HG02798 (cell line): Measurements from ENCODE around the gene MRPL14.
A peak's percentile ranks its signal among the peaks of the same experiment; 100 is the strongest.

Source experiments
- ATAC-seq: cut with Tn5 transposase; IDR thresholded peaks from one replicate; pipeline ENCODE4 v1.9.1; 2021; ENCODE audit warnings: mild to moderate bottlenecking; ENCODE audit not compliant: unreplicated experiment, poor library complexity

MRPL14 gene

DNA sequence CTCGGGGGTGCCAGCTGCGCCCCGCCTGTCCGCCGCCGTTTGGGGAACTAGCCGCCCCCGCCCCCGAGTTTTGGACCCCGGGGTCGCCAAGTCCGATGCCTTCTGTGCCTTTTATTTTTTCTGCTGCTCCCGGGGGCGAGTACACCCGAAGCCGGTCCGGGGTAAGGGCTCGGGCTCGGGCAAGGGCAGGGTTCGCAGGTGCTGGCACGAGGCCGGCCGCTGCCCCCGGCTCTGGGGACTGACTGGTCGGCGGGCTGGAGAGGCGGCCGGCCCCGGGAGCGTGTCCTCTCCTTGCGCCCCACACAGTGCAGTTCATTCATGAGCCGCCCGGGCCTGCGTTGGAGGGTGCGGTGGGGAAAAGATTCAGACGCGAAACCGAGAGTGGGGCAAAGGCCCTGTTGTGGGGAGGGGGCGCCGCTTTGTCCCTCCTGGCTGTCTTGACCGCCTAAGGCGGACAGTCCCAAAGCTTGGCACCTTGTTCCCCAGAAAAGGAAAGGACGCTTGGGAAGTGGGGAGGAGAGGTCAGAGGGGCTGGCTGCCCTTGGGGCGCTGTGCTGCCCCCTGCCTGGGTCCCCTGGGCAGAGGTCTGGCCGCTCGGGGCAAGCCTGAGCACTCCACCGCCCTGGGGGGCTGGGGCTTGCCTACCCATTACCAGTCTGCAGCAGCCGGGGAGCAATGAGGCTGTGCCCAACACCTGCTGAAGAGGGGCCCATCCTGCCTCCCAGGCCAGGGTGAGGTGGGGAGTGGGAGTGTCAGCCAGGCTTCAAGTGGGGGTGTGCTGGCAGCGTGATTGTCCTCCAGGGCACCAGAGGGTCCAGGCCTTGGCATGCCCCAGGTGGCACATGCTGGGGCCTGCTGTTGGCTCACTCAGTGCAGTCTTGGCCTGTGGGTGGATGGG, 1.0 kb upstream of the MRPL14 start:
- ATAC-seq = no peak

DNA sequence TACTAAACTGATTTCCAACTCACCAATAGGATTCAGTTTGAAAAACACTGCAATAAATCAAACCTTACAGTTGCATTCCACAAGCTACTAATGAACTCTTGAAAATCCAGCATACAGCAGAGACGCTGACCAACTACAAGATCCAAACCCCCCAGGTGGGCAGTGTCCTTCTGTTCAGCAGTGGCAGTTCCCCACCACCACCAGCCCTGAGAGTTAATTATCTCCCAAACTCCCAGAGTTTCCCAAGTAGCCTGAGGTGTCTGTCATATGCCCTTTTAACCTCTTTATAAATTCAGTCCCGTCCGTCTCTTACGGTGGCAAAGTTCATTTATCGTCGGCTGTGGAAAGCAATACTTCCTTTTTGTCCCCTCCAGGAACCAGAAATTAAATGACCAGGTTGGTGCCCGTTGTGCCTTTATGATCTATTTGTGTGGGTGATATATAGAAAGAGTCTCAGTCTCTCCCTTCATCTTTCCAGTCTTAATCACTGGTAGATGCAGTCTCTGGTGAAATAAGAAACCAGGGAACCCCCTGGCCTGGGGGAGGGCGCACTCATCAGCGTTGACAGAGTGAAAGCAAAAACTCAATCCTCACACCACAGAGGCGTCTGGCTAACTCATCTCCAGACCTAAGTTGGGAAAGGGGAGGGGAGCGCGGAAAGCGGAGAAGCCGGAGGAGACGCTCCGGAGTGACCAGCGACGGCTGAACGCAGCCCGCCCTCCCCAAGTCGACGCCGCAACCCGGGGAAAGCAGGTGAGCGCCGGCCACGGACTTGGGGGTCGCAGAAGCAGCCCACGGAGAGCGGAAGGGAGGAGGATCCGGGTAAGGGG, 717 bp downstream of the MRPL14 start:
- peak; percentile 39 for ATAC-seq

DNA sequence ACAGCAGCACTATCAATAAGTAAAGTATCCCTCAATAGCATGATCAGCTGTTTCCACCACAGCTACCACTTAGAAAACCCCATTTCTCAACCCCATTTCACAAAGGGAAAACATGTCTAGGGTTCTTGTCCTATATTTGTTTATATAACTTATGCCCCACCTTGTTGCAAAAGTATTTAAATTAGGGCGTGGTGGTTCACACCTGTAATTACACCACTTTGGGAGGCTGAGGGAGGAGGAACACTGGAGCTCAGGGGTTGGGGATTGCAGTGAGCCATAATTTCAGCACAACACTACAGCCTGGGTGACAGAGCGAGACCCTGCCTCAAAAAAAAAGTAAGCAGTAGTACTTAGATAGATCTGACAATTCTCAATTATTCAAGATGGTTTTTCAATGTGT, 3.7 kb downstream of the MRPL14 start:
- ATAC-seq = no peak

DNA sequence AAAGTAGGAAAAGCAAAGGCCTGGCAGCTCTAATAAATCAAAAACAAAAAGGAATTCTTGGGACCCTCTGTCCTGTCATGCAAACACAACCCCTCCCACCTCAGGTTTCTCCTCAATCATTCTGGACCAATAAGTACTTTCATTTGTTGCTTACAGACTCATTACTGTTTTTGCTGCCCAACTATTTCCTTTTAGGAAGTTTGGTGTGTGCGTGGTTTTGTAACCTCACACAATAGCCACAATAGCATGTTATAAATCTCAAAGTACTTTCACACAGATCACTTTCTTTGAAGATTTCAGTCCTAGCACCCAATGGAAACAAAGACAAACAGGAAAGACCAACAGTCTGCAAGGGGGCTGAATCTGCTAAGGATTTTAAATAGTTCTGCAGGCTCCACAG, 4.5 kb downstream of the MRPL14 start:
- no peak for ATAC-seq

DNA sequence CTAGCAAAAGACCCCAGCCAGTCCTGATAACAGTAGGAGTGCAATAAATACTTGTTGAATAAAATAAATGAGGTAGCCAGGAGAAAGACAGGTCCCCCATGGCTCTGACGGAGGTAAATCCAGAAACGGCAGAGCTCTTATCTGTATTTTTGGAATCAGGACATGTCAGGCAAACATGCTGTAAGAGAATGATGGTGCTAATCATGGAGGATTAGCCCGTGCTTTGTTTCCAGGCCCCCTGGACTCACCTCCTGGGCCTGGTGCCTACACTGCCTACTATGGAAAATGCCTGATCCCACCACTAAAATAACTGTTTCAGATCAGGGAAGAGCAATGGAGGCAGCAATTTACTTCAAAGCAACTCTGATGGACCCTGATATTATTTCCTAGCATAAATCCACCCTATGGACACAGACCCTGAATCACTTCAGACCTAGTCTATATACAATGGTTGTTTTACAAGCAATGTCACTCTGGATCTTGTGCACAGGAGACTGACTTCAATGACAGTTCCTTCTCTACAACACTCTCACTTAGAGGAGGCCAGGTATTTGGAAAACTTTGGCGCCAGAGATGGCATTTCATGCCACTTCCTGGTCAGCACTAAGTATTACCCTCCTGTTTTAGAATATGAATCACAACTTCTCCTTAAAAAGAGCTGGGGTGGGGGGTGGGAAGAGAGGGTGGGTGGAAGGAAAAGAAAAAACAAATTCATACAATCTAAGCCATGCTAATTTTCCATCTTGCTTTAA, 6.4 kb downstream of the MRPL14 start:
- ATAC-seq = no peak

DNA sequence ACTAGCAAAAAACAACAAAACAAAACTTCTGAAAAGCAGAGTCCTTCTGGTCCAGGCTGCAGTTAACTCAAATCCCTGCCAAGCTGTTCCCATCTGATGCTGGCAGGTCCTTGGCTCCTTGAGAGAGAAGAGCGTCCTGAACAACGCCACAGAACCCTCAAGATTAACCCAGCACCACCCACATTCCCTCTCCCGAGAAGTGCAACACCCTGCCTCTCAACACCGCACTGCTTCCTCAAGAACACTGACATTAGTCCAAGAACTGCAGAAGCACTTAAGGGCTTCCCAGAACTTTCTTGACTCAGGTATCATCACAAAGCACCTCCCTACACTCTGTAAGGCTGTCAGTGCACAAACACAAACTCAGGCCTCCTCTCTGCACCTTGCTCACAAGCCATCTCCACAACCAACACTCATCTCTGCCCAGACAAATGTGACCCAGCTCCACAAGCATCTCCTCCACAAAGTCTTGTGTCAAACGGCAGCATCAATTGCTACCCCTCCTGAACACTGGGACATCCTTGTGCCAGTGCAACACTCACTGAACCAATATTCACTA, 7.5 kb downstream of the MRPL14 start:
- ATAC-seq = no peak

DNA sequence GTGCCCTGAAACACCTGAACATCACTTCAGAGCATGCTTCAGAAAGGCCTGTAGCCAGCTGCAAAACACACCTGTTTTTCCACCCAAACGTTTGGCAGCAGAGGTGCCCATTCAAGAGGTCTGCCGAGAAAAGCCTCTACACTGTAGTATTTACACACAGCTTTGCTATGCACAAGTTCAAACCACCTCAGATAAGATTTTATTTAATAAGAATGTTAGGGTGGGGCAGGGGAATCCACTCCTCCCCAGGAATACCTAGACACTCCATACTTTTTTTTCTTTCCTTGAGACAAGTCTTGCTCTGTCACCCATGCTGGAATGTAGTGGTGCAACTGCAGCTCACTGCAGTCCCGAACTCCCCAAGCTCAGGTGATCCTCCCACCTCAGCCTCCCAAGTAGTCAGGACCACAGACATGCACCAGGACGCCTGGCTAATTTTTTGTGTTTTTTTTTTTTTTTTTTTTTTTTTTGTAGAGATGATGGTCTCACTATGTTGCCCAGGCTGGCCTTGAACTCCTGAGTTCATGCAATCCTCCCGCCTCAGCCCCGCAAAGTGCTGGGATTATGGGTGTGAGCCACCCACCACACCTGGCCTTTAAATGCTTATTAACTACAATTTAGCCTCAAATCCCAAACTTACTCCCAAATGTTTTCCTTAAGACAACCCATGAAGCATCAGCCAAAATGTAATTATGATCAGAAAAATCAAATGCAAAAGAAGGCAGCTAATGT, 9.7 kb downstream of the MRPL14 start:
- no peak for ATAC-seq

DNA sequence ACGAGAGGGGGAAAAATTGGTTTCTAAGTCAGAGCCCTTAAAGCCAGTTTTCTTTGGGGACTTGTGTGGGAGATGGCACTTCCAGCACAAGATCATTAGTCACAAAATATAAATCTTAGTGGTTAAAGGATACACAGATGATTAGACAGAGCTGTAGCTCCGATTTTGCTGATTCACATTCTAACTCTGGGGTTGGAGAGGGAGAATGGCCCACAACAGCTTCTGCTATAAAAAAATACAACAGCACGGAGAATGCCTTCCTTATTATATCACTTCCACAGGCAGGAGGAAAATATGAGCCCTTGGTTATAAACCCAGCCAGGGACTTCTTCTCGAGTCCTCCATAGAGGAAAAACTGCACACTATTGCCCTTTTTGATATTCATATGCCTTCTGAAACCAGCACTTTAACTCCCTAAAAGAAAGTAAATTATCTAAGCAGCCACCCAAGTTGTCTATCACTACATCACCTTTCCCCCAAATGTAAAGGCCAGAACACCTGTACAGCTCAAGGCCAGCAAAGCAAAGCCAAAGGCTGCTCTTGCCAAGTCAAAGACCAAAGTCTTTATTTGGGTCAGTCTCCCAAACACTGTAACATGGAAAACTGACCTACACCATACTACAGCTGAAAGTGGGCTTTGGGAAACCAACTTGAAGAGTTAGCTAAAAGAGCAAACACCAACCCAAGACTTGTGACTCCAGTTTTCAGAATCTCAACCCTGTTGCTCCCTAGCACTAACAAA, 10.4 kb downstream of the MRPL14 start:
- ATAC-seq = no peak

DNA sequence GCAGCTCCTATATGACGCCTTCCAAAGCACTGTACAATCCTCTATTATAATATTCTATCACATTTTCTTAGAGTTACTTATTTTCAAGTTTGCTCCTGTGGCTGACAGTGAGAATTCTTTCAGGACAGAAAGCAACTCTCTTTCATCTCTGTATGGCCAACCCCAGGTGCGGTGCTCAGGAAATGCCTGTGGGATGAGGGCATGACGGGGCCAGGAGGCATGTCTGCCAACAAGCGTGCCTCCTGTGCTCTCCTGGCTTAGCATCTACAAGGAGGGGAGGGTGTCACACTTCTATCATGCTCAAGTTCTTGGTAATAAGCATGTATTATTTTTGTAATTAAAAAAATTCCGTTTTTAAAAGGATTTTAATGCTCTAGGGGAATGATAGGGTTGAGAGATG, 11.4 kb downstream of the MRPL14 start:
- ATAC-seq = no peak

DNA sequence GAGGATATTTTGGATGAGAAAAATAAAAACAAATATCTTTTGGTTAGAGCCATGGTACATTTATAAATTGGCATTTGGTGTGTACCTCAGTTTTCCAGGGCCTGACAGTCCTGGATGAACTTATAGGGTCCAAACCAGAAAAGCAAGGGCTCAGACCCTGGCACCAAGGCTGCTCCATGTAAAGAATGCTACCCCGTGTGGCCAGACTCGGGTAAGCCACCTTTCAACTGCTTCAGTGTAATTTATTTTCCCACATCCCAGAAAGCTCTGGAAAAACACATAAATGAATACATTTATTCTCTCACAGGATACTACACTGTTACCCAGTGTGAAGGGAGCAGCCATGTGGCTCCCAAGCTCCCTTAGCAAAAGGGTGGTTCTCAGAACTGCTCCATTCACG, 13.8 kb downstream of the MRPL14 start:
- ATAC-seq = no peak

DNA sequence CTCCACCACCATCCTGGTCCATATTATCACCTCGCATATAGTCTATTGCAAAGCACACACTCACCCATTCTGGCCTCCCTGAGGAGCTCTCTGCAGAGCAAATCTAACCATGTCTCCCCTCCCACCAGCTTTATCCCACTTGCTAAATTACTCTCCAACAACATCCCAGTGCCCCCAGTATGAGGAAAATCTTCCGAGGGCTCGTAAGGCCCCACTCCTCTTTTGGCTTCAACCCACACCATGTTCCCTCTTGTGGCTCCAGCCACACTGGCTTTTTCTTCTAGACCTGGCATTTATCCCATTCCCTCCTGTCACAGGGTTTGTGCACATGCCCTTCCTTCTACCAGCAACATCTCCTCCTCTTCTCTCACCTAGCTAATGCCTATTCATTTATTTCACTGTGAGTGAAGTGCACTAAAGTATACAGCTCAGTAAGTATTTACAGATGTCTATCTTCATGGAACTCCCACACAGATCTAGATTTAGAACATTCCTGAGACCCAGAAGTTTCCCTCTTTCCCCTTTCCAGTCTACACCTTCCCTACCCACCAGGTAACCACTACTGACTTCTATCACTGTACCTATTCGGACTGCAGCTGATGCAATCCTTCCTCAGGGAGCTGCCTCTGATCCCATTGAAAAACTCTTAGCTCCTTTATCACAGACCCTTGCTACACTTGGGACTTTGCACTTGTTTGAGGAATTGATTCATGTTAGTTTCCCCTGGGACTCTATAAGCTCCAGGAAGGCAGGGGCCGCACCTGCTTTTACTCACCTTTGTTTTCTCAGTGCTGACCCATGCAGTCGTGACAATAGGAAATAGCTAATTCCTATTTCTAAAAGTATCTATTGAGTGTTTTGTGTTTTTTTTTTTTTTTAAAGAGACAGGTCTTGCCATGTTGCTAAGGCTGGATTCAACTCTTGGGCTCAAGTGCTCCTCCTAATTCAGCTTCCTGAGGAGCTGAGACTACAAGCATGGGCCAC, 15.5 kb downstream of the MRPL14 start:
- ATAC-seq = no peak

DNA sequence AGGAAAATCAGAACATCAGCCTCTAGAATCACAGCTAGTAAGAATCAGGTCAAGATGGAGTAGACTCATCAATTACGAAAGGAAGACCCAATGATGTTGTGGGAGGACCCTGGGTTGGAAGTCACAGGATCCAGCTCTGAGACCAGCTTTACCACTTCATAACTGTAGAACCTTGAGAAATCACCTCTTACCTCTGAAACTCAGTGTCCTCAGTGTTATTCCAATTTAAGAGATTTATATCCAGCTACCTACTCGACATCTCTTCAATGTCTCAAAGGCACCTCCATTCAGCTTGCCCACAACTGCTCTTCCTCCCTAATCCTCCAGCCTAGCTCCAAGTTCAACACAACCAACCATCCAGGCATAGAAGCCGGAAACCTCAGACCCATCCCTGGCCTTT, 16.3 kb downstream of the MRPL14 start:
- ATAC-seq = no peak

DNA sequence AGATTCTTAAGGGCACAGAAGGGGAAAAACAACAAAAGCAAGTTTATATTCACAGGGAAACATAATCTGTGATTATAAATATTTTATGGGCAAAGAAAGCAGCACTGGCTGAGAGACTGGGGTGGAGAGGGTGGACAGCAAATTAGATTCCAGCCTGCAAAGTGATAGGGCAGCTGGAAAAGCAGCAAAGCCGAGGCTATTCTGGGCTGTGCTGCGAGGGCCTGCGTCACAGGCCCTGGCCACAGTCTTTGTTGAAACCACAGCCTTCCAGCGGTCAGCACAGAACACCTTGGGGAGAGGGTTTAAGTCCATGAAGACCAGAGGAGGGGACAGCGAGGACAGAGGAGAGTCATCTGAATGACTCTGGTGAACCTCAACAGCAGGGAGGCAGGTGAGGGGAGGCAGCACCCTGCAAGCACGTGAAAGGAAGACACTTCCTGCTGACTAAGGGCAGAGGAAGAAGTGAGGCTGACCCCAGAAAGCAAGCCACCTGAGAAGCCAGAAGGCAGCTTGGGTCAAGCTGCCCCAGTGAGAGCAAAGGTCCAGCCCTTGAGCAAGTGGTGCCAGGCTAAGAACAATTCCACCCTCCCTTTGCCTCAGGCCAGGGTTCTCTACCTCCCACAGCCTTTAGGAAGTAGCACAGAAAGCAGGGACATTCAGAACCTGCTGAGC, 17.1 kb downstream of the MRPL14 start:
- ATAC-seq = no peak

DNA sequence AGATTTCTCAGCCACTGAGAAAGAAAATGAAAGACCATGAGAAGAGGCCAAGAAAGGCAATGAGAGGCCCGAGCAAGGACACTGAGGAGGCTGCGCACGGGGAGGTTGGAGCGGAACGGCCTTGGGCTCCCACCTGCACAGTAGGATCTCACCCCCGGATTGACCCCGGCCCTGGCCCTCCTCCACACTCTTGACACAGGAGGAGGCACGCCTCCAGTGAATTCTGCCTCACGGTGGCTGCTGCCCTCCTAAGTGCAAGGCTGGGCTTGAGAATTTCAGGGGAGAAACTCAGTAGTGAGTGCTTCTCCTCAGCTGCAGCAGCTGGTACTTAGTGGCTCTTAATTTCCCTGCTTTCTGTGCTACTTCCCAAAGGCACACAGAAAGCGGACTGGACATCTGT, 18.0 kb downstream of the MRPL14 start:
- no peak for ATAC-seq

DNA sequence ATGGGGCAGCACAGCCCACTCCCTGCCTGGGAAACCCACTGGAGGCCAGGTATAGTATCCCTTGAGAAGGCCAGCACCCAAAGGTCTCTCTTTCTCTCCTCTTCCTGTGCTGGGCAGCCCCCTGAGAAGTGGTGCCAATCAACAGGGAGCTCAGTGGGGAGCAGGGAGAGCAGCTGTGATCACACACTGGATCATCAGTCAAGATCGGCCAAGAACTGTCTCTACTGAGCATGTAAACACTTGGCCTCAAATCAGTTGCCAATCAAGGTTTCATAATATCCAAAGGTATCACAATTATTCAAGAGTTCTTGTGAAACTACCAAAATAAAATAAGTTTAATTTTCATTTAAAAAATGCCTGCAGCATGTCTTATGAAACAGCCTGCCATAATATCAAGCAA, 18.8 kb downstream of the MRPL14 start:
- no peak for ATAC-seq

DNA sequence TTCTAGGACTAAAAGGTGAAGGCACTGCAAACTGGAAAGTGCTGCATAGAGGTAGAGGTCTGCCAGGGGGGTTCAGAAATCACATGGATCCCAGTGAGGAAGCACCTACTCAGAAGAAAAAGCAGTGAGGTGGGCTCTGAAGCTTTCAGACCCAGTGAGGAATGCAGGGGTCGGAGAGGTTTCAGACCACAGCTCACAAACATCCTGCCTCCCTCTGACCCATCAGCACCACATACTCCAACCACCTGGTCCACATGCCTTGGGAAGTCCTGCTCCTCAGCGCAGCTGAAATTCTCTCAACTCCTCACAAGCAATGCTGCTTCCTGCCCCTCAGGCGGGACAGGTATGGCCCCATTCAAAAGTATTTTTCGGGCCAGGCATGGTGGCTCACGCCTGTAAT, 20.2 kb downstream of the MRPL14 start:
- ATAC-seq = no peak

DNA sequence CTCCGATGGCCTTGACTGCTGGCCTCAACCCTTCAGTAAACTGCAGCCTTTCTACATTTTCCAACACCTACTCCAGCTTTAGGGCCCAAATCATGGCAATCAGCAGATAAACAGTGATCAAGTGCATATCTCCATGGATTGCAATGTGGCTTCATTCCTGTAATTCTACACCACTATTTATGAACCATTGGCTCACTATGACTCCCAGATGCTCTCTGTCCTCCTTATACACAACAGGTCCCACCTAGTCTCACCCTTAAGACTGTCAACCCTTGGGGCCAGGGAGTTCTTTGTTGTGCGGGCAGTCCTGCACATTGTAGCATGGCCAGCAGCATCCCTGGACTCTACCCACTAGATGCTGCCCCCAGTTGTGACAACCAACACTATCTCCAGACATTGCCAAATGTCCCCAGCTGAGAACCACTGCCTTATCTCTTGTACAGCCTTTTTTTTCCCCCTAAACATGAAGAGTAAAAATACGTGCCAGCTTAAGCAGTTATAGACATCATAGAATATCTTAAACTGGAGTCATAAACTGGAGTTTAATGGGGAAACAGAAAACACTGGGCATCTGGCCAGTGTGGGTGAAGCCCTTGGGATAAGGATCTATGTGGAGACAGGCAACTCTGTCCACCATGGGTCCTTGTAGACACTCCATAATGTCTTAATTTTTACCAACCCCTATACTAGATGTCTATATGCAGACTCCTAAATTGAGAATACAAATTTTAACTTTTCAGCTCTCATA, 21.1 kb downstream of the MRPL14 start:
- no peak for ATAC-seq
